Occipital lobe (tissue), 2 donors: ENCODE data around the gene RD3L. TPM values are rescaled to one million over a fixed set of nuclear protein-coding genes. Genes with fewer than 3 reads are reported as not detected.
"Not testable (repeated sequence)": the region's sequence is repeated elsewhere in the genome, so short reads cannot be mapped to it uniquely, and the experiment has no call there.

Experiments
- DNase-seq: peaks from one replicate; lab custom pipeline; 2025; lab: John Stamatoyannopoulos, UW
- total RNA-seq: library from RNA; depleted of rRNA; stranded (reverse); fragments of >200 nt; gene quantifications from one replicate; pipeline ENCODE4 v1.2.3, GENCODE V29; 2014

The RD3L gene
- total RNA-seq, 1 donor from 2014 or later = not detected

GRCh38 chr14:103928011-103928890 is 14.1 kb downstream of the RD3L start, which contains the start of gene TDRD9:
Gene TDRD9, plus strand, starts transcription at chr14:103928456. Its CDS starts 54 bp downstream, at chr14:103928510.
- DNase-seq = no peak

GRCh38 chr14:103927566-103927965 is 14.8 kb downstream of the RD3L start:
- DNase-seq = no peak

- DNase-seq = no peak
Measured at GRCh38 chr14:103925316-103925715, 17.0 kb downstream of the RD3L start.

- DNase-seq = no peak
Measured at GRCh38 chr14:103923863-103924262, 18.5 kb downstream of the RD3L start.

GRCh38 chr14:103921855-103922200 is 20.5 kb downstream of the RD3L start:
- DNase-seq = not testable (repeated sequence)

- DNase-seq = peak; percentile 89
Measured at GRCh38 chr14:103920981-103921854, 21.1 kb downstream of the RD3L start.

- DNase-seq = peak; percentile 37
Measured at GRCh38 chr14:103916636-103917262, 25.6 kb downstream of the RD3L start.

- no peak for DNase-seq
Measured at GRCh38 chr14:103915616-103916015, 26.7 kb downstream of the RD3L start.

- no peak for DNase-seq
Measured at GRCh38 chr14:103910984-103911383, 31.3 kb downstream of the RD3L start.

GRCh38 chr14:103910262-103910935 is 31.9 kb downstream of the RD3L start:
- DNase-seq = peak; percentile 77

GRCh38 chr14:103909531-103910261 is 32.6 kb downstream of the RD3L start:
- DNase-seq = no peak

- DNase-seq = no peak
Measured at GRCh38 chr14:103908580-103908979, 33.7 kb downstream of the RD3L start.

- DNase-seq = no peak
Measured at GRCh38 chr14:103905842-103906456, 36.4 kb downstream of the RD3L start.

- DNase-seq = no peak
Measured at GRCh38 chr14:103904493-103905107, 37.7 kb downstream of the RD3L start.

- no peak for DNase-seq
Measured at GRCh38 chr14:103899833-103900232, 42.5 kb downstream of the RD3L start.

GRCh38 chr14:103899316-103899715 is 43.0 kb downstream of the RD3L start:
- DNase-seq = no peak

- no peak for DNase-seq
Measured at GRCh38 chr14:103898711-103899110, 43.6 kb downstream of the RD3L start.

GRCh38 chr14:103898204-103898603 is 44.1 kb downstream of the RD3L start:
- no peak for DNase-seq

- DNase-seq = no peak
Measured at GRCh38 chr14:103897075-103897947, 45.0 kb downstream of the RD3L start.
